Heart left ventricle (tissue), 16 donors: ENCODE data around the gene LARP4B. TPM values are rescaled to one million over a fixed set of nuclear protein-coding genes. Genes with fewer than 3 reads are reported as not detected.

Source experiments
- ATAC-seq, 4 donors: fragments of 200-7000 bp; cut with Tn5 transposase; one replicate each; pipeline ENCODE4 v1.9.1; 2020 to 2022; ENCODE audit warnings: moderate library complexity in 4 of 4, mild to moderate bottlenecking in 3 of 4, moderate number of reproducible peaks in 1 of 4
- DNase-seq, 5 donors: peaks; one replicate each; pipeline ENCODE4 v3.0.0-alpha.2; 2020
- H3K27ac ChIP-seq, 12 donors: fragments of 200-600 bp; sonication (generic) in 4 of 12; one replicate each; pipeline versions ENCODE4 v1.5.0 to v1.8.0; 2016 to 2022; ENCODE audit warnings: mild to moderate bottlenecking in 2 of 12
- H3K27me3 ChIP-seq, 9 donors: fragments of 200-600 bp; sonication (generic) in 2 of 9; one replicate each; pipeline versions ENCODE4 v1.5.1 to v1.8.0; 2016 to 2022; ENCODE audit warnings: mild to moderate bottlenecking in 3 of 9
- H3K36me3 ChIP-seq, 9 donors: fragments of 200-600 bp; sonication (generic) in 2 of 9; one replicate each; pipeline versions ENCODE4 v1.5.0 to v1.8.0; 2018 to 2022; ENCODE audit warnings: mild to moderate bottlenecking in 2 of 9
- H3K4me1 ChIP-seq, 12 donors: fragments of 200-600 bp; sonication (generic) in 4 of 12; one replicate each; pipeline versions ENCODE4 v1.5.0 to v1.8.0; 2016 to 2022; ENCODE audit warnings: mild to moderate bottlenecking in 3 of 12
- H3K4me3 ChIP-seq, 12 donors: fragments of 200-600 bp; sonication (generic) in 4 of 12; one replicate each; pipeline versions ENCODE4 v1.5.0 to v1.8.0; 2017 to 2022; ENCODE audit warnings: mild to moderate bottlenecking in 9 of 12, moderate library complexity in 4 of 12
- H3K9me3 ChIP-seq, 12 donors: fragments of 200-600 bp; sonication (generic) in 4 of 12; one replicate each; pipeline versions ENCODE4 v1.5.0 to v1.8.0; 2016 to 2022; ENCODE audit warnings: mild to moderate bottlenecking in 1 of 12
- POLR2A ChIP-seq, 2 donors: fragments of 450-650 bp; IDR thresholded peaks; one replicate each; pipeline ENCODE4 v1.6.1; 2017; ENCODE audit warnings: antibody characterized with exemption in 2 of 2, mild to moderate bottlenecking in 2 of 2, moderate library complexity in 2 of 2
- WGBS, 4 donors: extraction: QIAGEN DNeasy Blood & Tissue Kit in 2 of 4; methylation state at CpG; one replicate each; pipeline versions ENCODE4 v1.1.5 to v1.1.7; 2013 to 2018; 5-methylcytosine and 5-hydroxymethylcytosine counted together
- intact Hi-C, 10 donors: fragments of 100-400 bp; cut with DNase I; formaldehyde crosslinking; loops; one replicate each; pipeline versions ENCODE4 v1.11.1 to v1.14.2; 2022
- polyA plus RNA-seq, 2 donors: library from polyadenylated mRNA; stranded (reverse); fragments of 200-250 nt; gene quantifications; one replicate each; pipeline ENCODE4 v1.2.3, GENCODE V29; 2013
- total RNA-seq, 9 donors: library from RNA; depleted of rRNA in 2 of 9; stranded (reverse); fragments of >200 nt in 2 of 9; fragmentation: NEBNext Ultra II Directional in 3 of 9; extraction: Animal tissue kit (Norgen Biotek cat#: 25700) in 3 of 9; gene quantifications; one replicate each; pipeline versions ENCODE4 v1.1.0 to v1.2.4, GENCODE V29; 2016 to 2023
- TF ChIP-seq, protein P1 (sequence below), 12 donors: fragments of 200-600 bp; sonication (generic) in 4 of 12; IDR thresholded peaks; one replicate each; pipeline versions ENCODE4 v1.5.0 to v1.8.0; 2018 to 2022; ENCODE audit warnings: antibody characterized with exemption in 12 of 12, mild to moderate bottlenecking in 5 of 12
- donor health status: ischemic (EF 13 %, LVEDD 7.1; RV severe dilation, severe dysfunction).
- donor health status: healthy with polysubstance abuse.
- donor health status: DM: no; HTN: yes; CAD: no.
- donor health status: DM: no; HTN: no; CAD: no.
- donor health status: ischemic (EF 25% LVEDD 6.9; RV normal size, moderate dysfunction).
- donor health status: ischemic (EF 25% LVEDD 5.7; RV mildly dilated, moderate dysfunction).
- donor health status: healthy.
- donor health status: DM: yes; HTN: yes; CAD: no.
- donor health status: ischemic (EF 35%, LVEDD 5.7; RV mildly dilated, moderate dysfunction).
- donor health status: nonischemic (EF 11% LVEDD 7.7; RV severe dilation, severe dysfunction).
- donor health status: DM: yes; HTN: yes; CAD: no.
- donor health status: PGD.
- donor health status: ischemic (EF 29% LVEDD 5.4; RV normal size, mild dysfunction).
- donor health status: nonischemic (EF 23%, LVEDD 6.1; RV moderate dilation, normal function).

LARP4B gene
- total and polyA plus RNA-seq, 11 donors: 20.1 to 81.1 (median 63.0) TPM

GRCh38 chr10:958106-958505, 26.6 kb upstream of the LARP4B start:
- Histone ChIP-seq H3K27me3 (no peaks in the 10 kb centered on the region), H3K9me3 (no peaks in the 10 kb centered on the region), H3K4me1 (no peaks in the 10 kb centered on the region), H3K4me3 (no peak overlapping the region), H3K27ac (no peak overlapping the region), H3K36me3 (no peaks in the 10 kb centered on the region)
- intact Hi-C loops: no loop called here
- DNase-seq (no peak), ATAC-seq (no peak)
- TF ChIP-seq, protein P1, sequence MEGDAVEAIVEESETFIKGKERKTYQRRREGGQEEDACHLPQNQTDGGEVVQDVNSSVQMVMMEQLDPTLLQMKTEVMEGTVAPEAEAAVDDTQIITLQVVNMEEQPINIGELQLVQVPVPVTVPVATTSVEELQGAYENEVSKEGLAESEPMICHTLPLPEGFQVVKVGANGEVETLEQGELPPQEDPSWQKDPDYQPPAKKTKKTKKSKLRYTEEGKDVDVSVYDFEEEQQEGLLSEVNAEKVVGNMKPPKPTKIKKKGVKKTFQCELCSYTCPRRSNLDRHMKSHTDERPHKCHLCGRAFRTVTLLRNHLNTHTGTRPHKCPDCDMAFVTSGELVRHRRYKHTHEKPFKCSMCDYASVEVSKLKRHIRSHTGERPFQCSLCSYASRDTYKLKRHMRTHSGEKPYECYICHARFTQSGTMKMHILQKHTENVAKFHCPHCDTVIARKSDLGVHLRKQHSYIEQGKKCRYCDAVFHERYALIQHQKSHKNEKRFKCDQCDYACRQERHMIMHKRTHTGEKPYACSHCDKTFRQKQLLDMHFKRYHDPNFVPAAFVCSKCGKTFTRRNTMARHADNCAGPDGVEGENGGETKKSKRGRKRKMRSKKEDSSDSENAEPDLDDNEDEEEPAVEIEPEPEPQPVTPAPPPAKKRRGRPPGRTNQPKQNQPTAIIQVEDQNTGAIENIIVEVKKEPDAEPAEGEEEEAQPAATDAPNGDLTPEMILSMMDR (IDR thresholded peaks at IDR 0.05): no peak
- TF ChIP-seq POLR2A (IDR thresholded peaks at IDR 0.05): no peak
- 88 to 94% (median 93%) methylated on average over 9 of the region's 9 CpGs for WGBS, 4 donors

GRCh38 chr10:955820-956217, 24.3 kb upstream of the LARP4B start:
- intact Hi-C loops: no loop called here
- H3K36me3 ChIP-seq: no peaks in the 10 kb centered on the region
- no peaks in the 10 kb centered on the region for H3K4me1 ChIP-seq
- no peak overlapping the region for H3K27ac ChIP-seq
- H3K27me3 ChIP-seq: peaks cover 0 to 2% (median 0%) of the 10 kb centered on the region in 9 donors
- H3K9me3 ChIP-seq: no peaks in the 10 kb centered on the region
- TF ChIP-seq, protein P1 (IDR thresholded peaks at IDR 0.05): no peak
- TF ChIP-seq POLR2A (IDR thresholded peaks at IDR 0.05): no peak
- WGBS, 4 donors: 76 to 79% (median 78%) methylated on average over 7 to 9 of the region's 9 CpGs
- H3K4me3 ChIP-seq: no peak overlapping the region
- DNase-seq: no peak
- no peak for ATAC-seq

DNA sequence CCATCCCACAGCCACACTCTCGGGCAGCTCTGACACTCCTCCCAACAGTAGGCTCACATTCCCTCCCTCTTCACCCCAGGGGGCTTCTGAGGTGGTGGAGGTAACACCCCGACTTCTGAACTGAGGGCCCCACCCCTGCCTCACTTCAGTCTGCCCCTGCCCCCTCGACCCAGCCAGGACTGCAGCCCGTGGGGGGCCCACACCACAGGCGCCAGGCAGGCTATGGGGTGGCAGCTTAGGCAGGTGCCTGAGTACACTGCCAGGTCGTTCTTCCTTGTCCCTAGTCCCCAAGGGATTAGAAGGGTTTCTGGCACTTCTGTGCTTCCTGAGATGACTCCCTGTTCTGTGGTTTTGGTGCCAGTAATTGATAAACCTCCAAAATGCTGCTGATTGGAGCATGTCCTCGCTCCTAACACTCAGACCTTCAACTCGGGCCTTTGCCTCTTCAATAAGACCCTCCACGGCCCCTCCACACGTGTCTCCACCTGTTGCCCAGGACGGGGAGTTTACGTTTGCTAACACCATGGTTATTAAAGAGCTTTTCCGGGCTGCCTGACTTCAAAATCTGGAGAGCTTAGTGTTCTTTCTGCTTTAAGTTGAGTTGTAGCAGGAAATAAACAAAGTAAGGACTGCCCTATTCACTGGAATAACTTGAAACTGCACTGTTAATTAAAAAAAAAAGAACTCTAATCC, 23.8 kb upstream of the LARP4B start:
- WGBS, 4 donors: 44 to 52% (median 47%) methylated on average over 8 to 13 of the region's 13 CpGs
- Histone ChIP-seq H3K27me3 (peaks cover 0 to 2% (median 0%) of the 10 kb centered on the region in 9 donors), H3K9me3 (no peaks in the 10 kb centered on the region), H3K36me3 (no peaks in the 10 kb centered on the region), H3K27ac (no peak overlapping the region), H3K4me1 (no peaks in the 10 kb centered on the region), H3K4me3 (no peak overlapping the region)
- no peak for ATAC-seq
- DNase-seq: no peak
- intact Hi-C loops: no loop called here
- no peak for TF ChIP-seq POLR2A (IDR thresholded peaks at IDR 0.05)
- TF ChIP-seq, protein P1 (IDR thresholded peaks at IDR 0.05): no peak

DNA sequence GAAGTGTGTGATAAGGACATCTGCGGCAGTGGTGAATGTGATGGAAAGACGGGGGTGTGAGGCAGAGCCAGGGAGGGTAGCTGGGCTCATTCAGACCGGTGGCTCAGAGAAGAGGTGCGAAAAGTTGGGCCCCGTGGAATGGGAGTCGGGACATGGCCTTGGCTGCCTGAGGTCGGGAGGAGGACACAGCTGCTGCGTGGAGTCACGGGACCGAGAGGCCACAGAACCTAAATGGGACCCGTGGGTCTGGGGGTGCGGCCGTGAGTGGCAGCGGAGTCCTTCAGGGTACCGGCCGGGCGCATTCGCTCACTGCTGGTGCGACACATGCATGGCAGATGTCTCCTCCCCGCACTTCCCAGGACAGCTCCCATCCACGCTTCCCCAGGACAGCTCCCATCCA, 22.9 kb upstream of the LARP4B start:
- no peaks in the 10 kb centered on the region for H3K4me1 ChIP-seq
- no peaks in the 10 kb centered on the region for H3K36me3 ChIP-seq
- DNase-seq (no peak), ATAC-seq (no peak)
- no peak overlapping the region for H3K27ac ChIP-seq
- TF ChIP-seq POLR2A (IDR thresholded peaks at IDR 0.05): no peak
- TF ChIP-seq, protein P1 (IDR thresholded peaks at IDR 0.05): no peak
- WGBS, 4 donors: 85 to 90% (median 89%) methylated on average over 21 of the region's 21 CpGs
- H3K4me3 ChIP-seq: no peak overlapping the region
- peaks cover 0 to 2% (median 0%) of the 10 kb centered on the region in 9 donors for H3K27me3 ChIP-seq
- H3K9me3 ChIP-seq: no peaks in the 10 kb centered on the region
- intact Hi-C loops: no loop called here
